Adrenal gland (tissue), 12 donors: ENCODE results near the gene DEGS2. TPM values are rescaled to one million over a fixed set of nuclear protein-coding genes. Genes with fewer than 3 reads are reported as not detected.

Experiments used
- DNase-seq, 7 donors: peaks; one replicate each; pipeline ENCODE4 v3.0.0-alpha.2; 2019 to 2020
- H3K27ac ChIP-seq, 5 donors: fragments of 200-600 bp; sonication (generic) in 4 of 5; 1 replicate in 3 of 5; 2 replicates in 2 of 5; pipeline versions ENCODE4 v1.5.1 to v1.8.0; 2016 to 2020; ENCODE audit warnings: mild to moderate bottlenecking in 1 of 5
- H3K27me3 ChIP-seq: fragments of 200-600 bp; 2 replicates; pipeline ENCODE4 v1.8.0; 2021
- H3K36me3 ChIP-seq, 2 donors: fragments of 200-600 bp; replicated peaks in 1 of 2; 1 replicate in 1 of 2; 2 replicates in 1 of 2; pipeline versions ENCODE4 v1.5.1 to v1.8.0; 2018 to 2022
- H3K4me1 ChIP-seq, 2 donors: fragments of 200-600 bp; replicated peaks in 1 of 2; 1 replicate in 1 of 2; 2 replicates in 1 of 2; pipeline versions ENCODE4 v1.5.1 to v1.8.0; 2018 to 2021
- H3K4me3 ChIP-seq, 4 donors: fragments of 200-600 bp; sonication (generic) in 3 of 4; one replicate each; pipeline ENCODE4 v1.5.1; 2016 to 2018
- H3K9me3 ChIP-seq, 3 donors: fragments of 200-600 bp; sonication (generic) in 1 of 3; replicated peaks in 1 of 3; 1 replicate in 2 of 3; 2 replicates in 1 of 3; pipeline versions ENCODE4 v1.5.1 to v1.8.0; 2016 to 2021
- CTCF ChIP-seq, 6 experiments: fragments of 450-650 bp in 4 of 6; fragments of 200-600 bp in 2 of 6; sonication (generic) in 1 of 6; IDR thresholded peaks; 1 replicate in 5 of 6; 2 replicates in 1 of 6; pipeline versions ENCODE4 v1.5.1 to v1.8.0; 2016 to 2021; ENCODE audit warnings: antibody characterized with exemption in 6 of 6, mild to moderate bottlenecking in 2 of 6, moderate library complexity in 1 of 6
- POLR2A ChIP-seq, 2 donors: fragments of 450-650 bp; IDR thresholded peaks; one replicate each; pipeline ENCODE4 v1.6.1; 2017; ENCODE audit warnings: antibody characterized with exemption in 2 of 2, mild to moderate bottlenecking in 2 of 2, moderate library complexity in 1 of 2
- WGBS, 4 donors: extraction: QIAGEN DNeasy Blood & Tissue Kit in 2 of 4; methylation state at CpG; one replicate each; pipeline versions ENCODE4 v1.1.5 to v1.1.7; 2013 to 2017; 5-methylcytosine and 5-hydroxymethylcytosine counted together
- intact Hi-C, 2 donors: fragments of 100-400 bp; cut with DNase I; formaldehyde crosslinking; loops; one replicate each; pipeline versions ENCODE4 v1.14.1 to v1.15.0; 2022 to 2023
- polyA plus RNA-seq, 3 donors: library from polyadenylated mRNA; stranded (reverse); fragments of 200-250 nt in 2 of 3; fragments of 350-450 nt in 1 of 3; fragmentation: Illumina TruSeq in 1 of 3; extraction: RNeasy Lipid Tissue Mini Kit (QIAGEN cat#74804) in 1 of 3; gene quantifications; one replicate each; pipeline ENCODE4 v1.2.3, GENCODE V29; 2013 to 2014
- total RNA-seq, 9 donors: library from RNA; depleted of rRNA in 4 of 9; stranded (reverse); fragments of >200 nt in 4 of 9; fragments of 120-200 nt in 1 of 9; fragmentation: NEBNext Ultra II Directional in 1 of 9; extraction: Animal tissue kit (Norgen Biotek cat#: 25700) in 1 of 9; gene quantifications; one replicate each; pipeline versions ENCODE4 v1.1.0 to v1.2.4, GENCODE V29; 2013 to 2023
- donor health status: healthy with polysubstance abuse.
- donor health status: Bipolar disorder and iron deficiency.
- donor health status: DM: yes; HTN: yes; CAD: no.
- donor health status: DM: no; HTN: no; CAD: no.
- donor health status: DM: no; HTN: no; CAD: no.
- donor health status: DM: yes; HTN: yes; CAD: no.

DEGS2 gene
- total and polyA plus RNA-seq, 12 donors, result 0.06 to 0.69 (median 0.24) TPM; not detected in 3

GRCh38 chr14:100199240-100199860 lies 39.9 kb upstream of the DEGS2 start:
- H3K27me3 ChIP-seq, result no peaks in the 10 kb centered on the region
- 91 to 99% (median 93%) methylated on average over 7 to 8 of the region's 8 CpGs for WGBS, 4 donors
- no peaks in the 10 kb centered on the region for H3K36me3 ChIP-seq
- no peak for DNase-seq
- TF ChIP-seq CTCF (IDR thresholded peaks at IDR 0.05), result no peak
- TF ChIP-seq POLR2A (IDR thresholded peaks at IDR 0.05), result no peak
- intact Hi-C loops, result loop anchor here in 1 of 2 donors (10.0 kb wide), 1 partner anchor 215 kb away; no protein-coding TSS in a partner anchor
- no peak overlapping the region for H3K4me3 ChIP-seq
- no peak overlapping the region for H3K27ac ChIP-seq
- H3K9me3 ChIP-seq, result no peaks in the 10 kb centered on the region
- H3K4me1 ChIP-seq, result peaks cover 0 to 8% of the 10 kb centered on the region in 2 donors

GRCh38 chr14:100193417-100194357 lies 34.2 kb upstream of the DEGS2 start:
- 48 to 64% (median 56%) methylated on average over 8 to 12 of the region's 12 CpGs for WGBS, 4 donors
- H3K9me3 ChIP-seq, result no peaks in the 10 kb centered on the region
- H3K27me3 ChIP-seq, result no peaks in the 10 kb centered on the region
- peak overlapping the region in 2 of 4 donors; percentile 20 to 53 for H3K4me3 ChIP-seq
- H3K36me3 ChIP-seq, result no peaks in the 10 kb centered on the region
- DNase-seq, result peak in 3 of 7 donors; percentile 27 to 59 (median 29)
- H3K27ac ChIP-seq, result peak overlapping the region in 4 of 5 donors; percentile 57 to 93 (median 80)
- H3K4me1 ChIP-seq, result peaks cover 7 to 12% of the 10 kb centered on the region in 2 donors
- TF ChIP-seq POLR2A (IDR thresholded peaks at IDR 0.05) (no peak), CTCF (IDR thresholded peaks at IDR 0.05) (no peak)
- intact Hi-C loops, result loop anchor here (5.0 to 10.0 kb wide), 2 partner anchors 209 to 211 kb away; no protein-coding TSS in a partner anchor

GRCh38 chr14:100192672-100193416 lies 33.4 kb upstream of the DEGS2 start:
- 0 to 6% (median 1%) methylated on average over 4 to 62 of the region's 62 CpGs for WGBS, 4 donors
- Histone ChIP-seq H3K27ac (peak overlapping the region; percentile 57 to 93 (median 82)), H3K4me3 (peak overlapping the region in 2 of 4 donors; percentile 23 to 53), H3K36me3 (no peaks in the 10 kb centered on the region), H3K4me1 (peaks cover 7 to 12% of the 10 kb centered on the region in 2 donors), H3K9me3 (no peaks in the 10 kb centered on the region), H3K27me3 (no peaks in the 10 kb centered on the region)
- intact Hi-C loops, result loop anchor here (5.0 to 10.0 kb wide), 2 partner anchors 208 to 211 kb away; no protein-coding TSS in a partner anchor
- DNase-seq, result peak; percentile 99 to 100 (median 100)
- peak; percentile 45 to 62 for TF ChIP-seq POLR2A (IDR thresholded peaks at IDR 0.05)
- TF ChIP-seq CTCF (IDR thresholded peaks at IDR 0.05), result peak; percentile 84 to 96 (median 90)
